GM13977 (cell line): ENCODE measurements around the gene SPATS2.

Source experiments
- DNase-seq: peaks from one replicate; pipeline ENCODE4 v3.0.0; 2012; ENCODE audit warnings: low spot score
- CTCF ChIP-seq: IDR thresholded peaks from 2 replicates; pipeline ENCODE4 v1.5.1; 2012; ENCODE audit warnings: mild to moderate bottlenecking, control low read depth; ENCODE audit not compliant: insufficient read depth; ENCODE audit errors: extremely low read depth, missing control alignments
- in situ Hi-C: fragments of 300-500 bp; cut with MboI; formaldehyde crosslinking; loops from one replicate; pipeline ENCODE4 v1.12.0; 2022; ENCODE audit warnings: low sequenced_read_pairs, low pct_unique_long_range_greater_than_20kb, mixed read lengths, inconsistent platforms; ENCODE audit not compliant: unreplicated experiment

Gene SPATS2

GRCh38 chr12:49542592-49543160, 175.4 kb downstream of the SPATS2 start:
- DNase-seq = peak; percentile 24
- in situ Hi-C loops = no loop called here
- TF ChIP-seq CTCF = no peak

GRCh38 chr12:49543221-49543913, 176.1 kb downstream of the SPATS2 start:
- in situ Hi-C loops = no loop called here
- TF ChIP-seq CTCF = no peak
- DNase-seq = no peak

DNA sequence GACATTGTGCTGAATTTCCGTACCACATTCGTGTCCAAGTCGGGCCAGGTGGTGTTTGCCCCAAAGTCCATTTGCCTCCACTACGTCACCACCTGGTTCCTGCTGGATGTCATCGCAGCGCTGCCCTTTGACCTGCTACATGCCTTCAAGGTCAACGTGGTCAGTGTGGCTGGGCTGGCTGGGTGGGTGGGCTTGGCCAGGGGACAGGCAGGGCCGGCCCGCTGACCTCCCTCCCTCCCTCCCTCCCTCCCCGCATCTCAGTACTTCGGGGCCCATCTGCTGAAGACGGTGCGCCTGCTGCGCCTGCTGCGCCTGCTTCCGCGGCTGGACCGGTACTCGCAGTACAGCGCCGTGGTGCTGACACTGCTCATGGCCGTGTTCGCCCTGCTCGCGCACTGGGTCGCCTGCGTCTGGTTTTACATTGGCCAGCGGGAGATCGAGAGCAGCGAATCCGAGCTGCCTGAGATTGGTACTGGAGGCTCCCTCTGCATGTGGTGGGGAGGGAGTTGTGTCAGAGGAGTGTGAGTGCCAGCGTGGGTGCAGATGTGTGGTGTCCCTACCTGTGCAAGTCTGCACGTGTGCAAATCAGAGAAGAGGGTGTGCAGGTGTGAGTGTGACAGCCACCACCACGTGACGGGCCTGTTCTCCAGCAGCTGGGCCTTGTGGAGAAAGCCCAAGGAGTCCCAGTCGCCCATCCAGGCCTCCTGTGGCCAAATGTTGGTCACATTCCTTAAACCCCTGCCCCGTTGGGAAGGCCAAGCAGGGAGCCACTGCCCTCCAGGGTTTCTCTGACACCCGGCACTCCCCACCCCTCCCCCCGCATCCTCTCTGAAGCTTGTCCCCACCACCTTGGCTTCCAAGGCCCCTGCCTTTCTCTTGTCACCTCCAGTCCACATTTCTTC, 176.9 kb downstream of the SPATS2 start:
- DNase-seq = no peak
- in situ Hi-C loops = no loop called here
- no peak for TF ChIP-seq CTCF

DNA sequence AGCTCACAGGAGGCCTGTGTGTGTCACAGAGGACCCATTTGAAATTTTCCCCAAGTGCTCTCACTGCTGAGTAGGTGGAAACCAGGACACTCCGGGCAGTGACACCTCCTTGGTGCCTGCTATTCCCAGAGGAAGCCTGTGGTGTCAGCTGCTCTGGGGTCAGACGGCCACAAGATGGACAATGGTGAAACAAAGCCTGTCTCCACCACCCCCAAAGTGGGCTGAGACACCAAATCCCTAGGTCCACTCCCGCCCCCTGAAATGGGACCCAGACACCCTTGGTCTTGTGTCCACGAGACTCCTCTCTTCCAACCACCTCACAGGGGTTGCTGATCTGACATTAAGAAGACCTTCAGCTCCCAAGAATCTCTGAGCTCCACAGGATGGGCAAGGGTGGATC, 178.6 kb downstream of the SPATS2 start:
- TF ChIP-seq CTCF = no peak
- in situ Hi-C loops = no loop called here

DNA sequence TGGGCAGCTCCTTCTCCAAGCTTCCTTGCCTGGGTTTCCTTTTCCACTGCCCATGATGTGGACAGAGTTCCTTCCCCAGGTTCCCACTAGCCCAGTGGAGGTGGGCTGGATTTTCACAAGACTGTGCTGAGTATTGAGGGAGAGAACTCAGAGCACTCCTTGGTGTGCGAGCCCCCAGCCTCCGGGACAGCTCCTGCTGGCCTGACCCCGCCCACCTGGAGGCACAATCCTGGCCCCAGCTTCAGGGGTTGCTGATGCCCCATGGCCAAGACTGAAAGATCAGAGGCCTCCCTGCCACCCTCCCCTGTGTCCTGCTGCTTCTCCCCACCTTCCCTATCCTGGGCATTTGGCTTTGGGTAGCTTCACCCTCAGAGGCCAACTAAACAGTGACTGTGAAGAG, 179.2 kb downstream of the SPATS2 start:
- in situ Hi-C loops = no loop called here
- no peak for TF ChIP-seq CTCF
- no peak for DNase-seq

More for the DNA sequence above, 178.6 kb downstream of the SPATS2 start:
- no peak for DNase-seq

DNA sequence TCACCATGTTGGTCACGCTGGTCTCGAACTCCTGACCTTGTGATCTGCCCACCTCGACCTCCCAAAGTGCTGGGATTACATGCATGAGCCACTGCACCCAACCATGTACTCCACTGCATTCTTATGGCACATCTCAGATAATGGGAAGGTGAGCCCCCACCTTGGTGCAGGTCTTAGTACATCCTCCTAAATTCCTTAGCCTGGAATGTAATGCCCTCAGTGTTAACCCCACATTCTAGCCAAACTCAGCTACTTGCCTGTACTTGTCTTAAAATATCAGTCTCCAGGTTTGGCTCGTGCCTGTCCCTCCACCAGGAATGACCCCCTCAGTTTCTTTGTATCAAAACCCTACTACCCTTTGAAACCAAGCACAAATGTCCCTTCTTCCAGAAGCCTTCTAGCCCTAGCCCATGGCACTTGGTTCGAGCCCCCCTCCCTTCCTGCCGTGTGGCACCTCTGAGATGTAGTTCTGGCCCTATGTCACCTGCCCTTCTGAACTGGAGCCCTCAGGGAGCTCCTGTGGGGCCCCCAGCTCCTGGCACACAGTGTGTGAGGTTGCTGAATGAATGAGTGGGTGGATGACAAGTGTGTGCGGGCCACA, 179.9 kb downstream of the SPATS2 start:
- no peak for DNase-seq
- in situ Hi-C loops = no loop called here
- TF ChIP-seq CTCF = no peak
